ENCODE data around the gene ACE.

- TF ChIP-seq POLR2AphosphoS5 (IDR thresholded peaks at IDR 0.05; ENCODE audit: insufficient read depth in 1 of 2, low read depth in 1 of 2), result no peak
- TF ChIP-seq, protein P1, sequence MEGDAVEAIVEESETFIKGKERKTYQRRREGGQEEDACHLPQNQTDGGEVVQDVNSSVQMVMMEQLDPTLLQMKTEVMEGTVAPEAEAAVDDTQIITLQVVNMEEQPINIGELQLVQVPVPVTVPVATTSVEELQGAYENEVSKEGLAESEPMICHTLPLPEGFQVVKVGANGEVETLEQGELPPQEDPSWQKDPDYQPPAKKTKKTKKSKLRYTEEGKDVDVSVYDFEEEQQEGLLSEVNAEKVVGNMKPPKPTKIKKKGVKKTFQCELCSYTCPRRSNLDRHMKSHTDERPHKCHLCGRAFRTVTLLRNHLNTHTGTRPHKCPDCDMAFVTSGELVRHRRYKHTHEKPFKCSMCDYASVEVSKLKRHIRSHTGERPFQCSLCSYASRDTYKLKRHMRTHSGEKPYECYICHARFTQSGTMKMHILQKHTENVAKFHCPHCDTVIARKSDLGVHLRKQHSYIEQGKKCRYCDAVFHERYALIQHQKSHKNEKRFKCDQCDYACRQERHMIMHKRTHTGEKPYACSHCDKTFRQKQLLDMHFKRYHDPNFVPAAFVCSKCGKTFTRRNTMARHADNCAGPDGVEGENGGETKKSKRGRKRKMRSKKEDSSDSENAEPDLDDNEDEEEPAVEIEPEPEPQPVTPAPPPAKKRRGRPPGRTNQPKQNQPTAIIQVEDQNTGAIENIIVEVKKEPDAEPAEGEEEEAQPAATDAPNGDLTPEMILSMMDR (IDR thresholded peaks at IDR 0.05), result no peak
These were observed 899 bp downstream of the ACE start for GRCh38 chr17:63477480-63478440.
